Upper lobe of left lung (tissue), 6 donors: ENCODE results near the gene PIK3C2G. TPM values are rescaled to one million over a fixed set of nuclear protein-coding genes. Genes with fewer than 3 reads are reported as not detected.

Experiments
- ATAC-seq, 2 donors: fragments of 200-7000 bp; cut with Tn5 transposase; one replicate each; pipeline ENCODE4 v1.9.1; 2022; ENCODE audit warnings: mild to moderate bottlenecking in 2 of 2, moderate library complexity in 2 of 2; ENCODE audit not compliant: low FRiP score in 2 of 2
- DNase-seq, 2 donors: peaks; one replicate each; pipeline ENCODE4 v3.0.0-alpha.2; 2019 to 2020
- H3K27ac ChIP-seq, 4 donors: fragments of 200-600 bp; sonication (generic); one replicate each; pipeline ENCODE4 v1.5.1; 2016 to 2019
- H3K27me3 ChIP-seq, 4 donors: fragments of 200-600 bp; sonication (generic); one replicate each; pipeline ENCODE4 v1.5.1; 2017 to 2019
- H3K36me3 ChIP-seq, 4 donors: fragments of 200-600 bp; sonication (generic); one replicate each; pipeline ENCODE4 v1.5.1; 2016 to 2019
- H3K4me1 ChIP-seq, 4 donors: fragments of 200-600 bp; sonication (generic); one replicate each; pipeline ENCODE4 v1.5.1; 2018 to 2019
- H3K4me3 ChIP-seq, 4 donors: fragments of 200-600 bp; sonication (generic); one replicate each; pipeline ENCODE4 v1.5.1; 2017 to 2019; ENCODE audit warnings: mild to moderate bottlenecking in 2 of 4, moderate library complexity in 1 of 4
- H3K9me3 ChIP-seq, 4 donors: fragments of 200-600 bp; sonication (generic); one replicate each; pipeline ENCODE4 v1.5.1; 2018 to 2019
- EP300 ChIP-seq, 4 donors: sonication (generic); formaldehyde crosslinking; IDR thresholded peaks; one replicate each; pipeline ENCODE4 v1.5.1; 2017; ENCODE audit warnings: antibody characterized with exemption in 4 of 4, control low read depth in 2 of 4
- POLR2A ChIP-seq, 4 donors: fragments of 450-650 bp; IDR thresholded peaks; one replicate each; pipeline ENCODE4 v1.5.1; 2016 to 2017; ENCODE audit warnings: antibody characterized with exemption in 4 of 4, mild to moderate bottlenecking in 2 of 4
- POLR2AphosphoS5 ChIP-seq, 2 donors: sonication (generic); formaldehyde crosslinking; IDR thresholded peaks; one replicate each; pipeline ENCODE4 v1.5.1; 2017; ENCODE audit warnings: antibody characterized with exemption in 2 of 2
- WGBS, 2 donors: methylation state at CpG; one replicate each; pipeline ENCODE4 v1.1.5; 2017 to 2018; 5-methylcytosine and 5-hydroxymethylcytosine counted together
- total RNA-seq, 6 donors: library from RNA; depleted of rRNA in 4 of 6; stranded (reverse); fragments of >200 nt in 4 of 6; gene quantifications; one replicate each; pipeline versions ENCODE4 v1.1.0 to v1.2.1, GENCODE V29; 2016 to 2021
- TF ChIP-seq, protein P1 (sequence below), 6 experiments: fragments of 450-650 bp in 4 of 6; fragments of 200-600 bp in 2 of 6; sonication (generic) in 2 of 6; IDR thresholded peaks; one replicate each; pipeline ENCODE4 v1.5.1; 2016 to 2019; ENCODE audit warnings: antibody characterized with exemption in 6 of 6
- donor health status: DM: no; HTN: no; CAD: no; lungs with moderate emphysema.
- donor health status: DM: no; HTN: yes; CAD: no; lungs with severe emphysema.

The PIK3C2G gene
- total RNA-seq, 6 donors from 2014 or later: 0.33 to 3.1 (median 0.39) TPM; not detected in 1

DNA sequence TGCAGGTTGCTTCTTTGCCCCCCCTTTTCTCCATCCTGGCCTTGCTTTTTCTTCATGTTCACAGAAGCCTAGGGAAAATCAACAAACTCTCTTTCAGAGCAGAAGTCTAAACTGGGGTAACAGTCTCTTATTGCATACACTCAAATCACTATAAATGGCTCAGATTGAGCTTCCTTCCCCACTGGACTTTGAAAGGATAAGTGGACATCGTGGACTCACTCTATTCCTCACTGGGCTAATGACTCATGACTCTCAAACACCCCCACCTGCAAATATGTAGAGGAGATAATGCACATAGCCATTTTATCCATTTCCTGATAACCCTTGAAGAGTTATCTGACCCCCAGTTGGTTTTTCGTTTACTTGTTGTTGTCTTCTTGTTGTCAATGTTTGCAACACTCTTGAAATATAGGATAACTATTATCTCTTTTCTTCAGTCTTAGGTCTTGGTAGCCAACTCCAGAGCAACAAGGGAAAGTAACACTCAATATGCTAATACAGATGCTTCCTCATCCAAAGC is 221.3 kb downstream of the PIK3C2G start:
- H3K4me3 ChIP-seq: no peak overlapping the region
- H3K27ac ChIP-seq: no peak overlapping the region
- H3K9me3 ChIP-seq: no peaks in the 10 kb centered on the region
- ATAC-seq: no peak
- WGBS, 2 donors: 48 to 58% methylated on average over 2 of the region's 2 CpGs
- H3K4me1 ChIP-seq: no peaks in the 10 kb centered on the region
- no peaks in the 10 kb centered on the region for H3K27me3 ChIP-seq
- H3K36me3 ChIP-seq: no peaks in the 10 kb centered on the region
- DNase-seq: no peak
- TF ChIP-seq POLR2A (IDR thresholded peaks at IDR 0.05) (no peak), POLR2AphosphoS5 (IDR thresholded peaks at IDR 0.05) (no peak), EP300 (IDR thresholded peaks at IDR 0.05) (no peak)
- TF ChIP-seq, protein P1, sequence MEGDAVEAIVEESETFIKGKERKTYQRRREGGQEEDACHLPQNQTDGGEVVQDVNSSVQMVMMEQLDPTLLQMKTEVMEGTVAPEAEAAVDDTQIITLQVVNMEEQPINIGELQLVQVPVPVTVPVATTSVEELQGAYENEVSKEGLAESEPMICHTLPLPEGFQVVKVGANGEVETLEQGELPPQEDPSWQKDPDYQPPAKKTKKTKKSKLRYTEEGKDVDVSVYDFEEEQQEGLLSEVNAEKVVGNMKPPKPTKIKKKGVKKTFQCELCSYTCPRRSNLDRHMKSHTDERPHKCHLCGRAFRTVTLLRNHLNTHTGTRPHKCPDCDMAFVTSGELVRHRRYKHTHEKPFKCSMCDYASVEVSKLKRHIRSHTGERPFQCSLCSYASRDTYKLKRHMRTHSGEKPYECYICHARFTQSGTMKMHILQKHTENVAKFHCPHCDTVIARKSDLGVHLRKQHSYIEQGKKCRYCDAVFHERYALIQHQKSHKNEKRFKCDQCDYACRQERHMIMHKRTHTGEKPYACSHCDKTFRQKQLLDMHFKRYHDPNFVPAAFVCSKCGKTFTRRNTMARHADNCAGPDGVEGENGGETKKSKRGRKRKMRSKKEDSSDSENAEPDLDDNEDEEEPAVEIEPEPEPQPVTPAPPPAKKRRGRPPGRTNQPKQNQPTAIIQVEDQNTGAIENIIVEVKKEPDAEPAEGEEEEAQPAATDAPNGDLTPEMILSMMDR (IDR thresholded peaks at IDR 0.05): no peak

DNA sequence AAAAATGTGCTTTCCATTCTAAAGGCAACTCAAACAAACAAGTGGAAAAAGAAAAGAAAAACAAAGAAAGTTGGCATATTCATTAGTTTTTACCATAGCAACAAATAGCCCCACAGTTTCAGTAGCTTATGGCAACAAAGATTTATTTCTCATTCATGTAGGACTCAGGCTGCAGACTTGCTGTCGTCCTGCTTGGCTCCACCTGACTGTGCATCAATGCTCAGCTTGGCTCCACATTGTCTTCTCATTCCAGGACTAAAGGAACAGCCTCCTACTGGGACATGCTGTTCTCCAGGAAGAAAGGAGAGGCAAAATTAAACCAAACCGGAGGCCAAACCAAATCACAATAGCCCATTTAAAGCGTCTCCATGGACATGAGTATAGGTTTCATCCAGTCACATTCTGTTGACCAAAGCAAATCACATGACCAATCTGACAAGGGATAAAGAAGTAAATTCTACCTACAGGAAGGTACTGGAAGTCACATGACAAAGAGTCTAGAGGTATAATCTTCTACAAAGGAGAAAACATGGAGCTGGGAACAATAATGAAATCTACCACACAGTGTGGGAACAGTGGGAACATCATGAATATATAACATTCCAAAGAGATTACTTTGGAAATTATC is 222.5 kb downstream of the PIK3C2G start:
- Histone ChIP-seq H3K27ac (no peak overlapping the region), H3K36me3 (no peaks in the 10 kb centered on the region), H3K27me3 (no peaks in the 10 kb centered on the region), H3K4me3 (no peak overlapping the region), H3K9me3 (no peaks in the 10 kb centered on the region), H3K4me1 (no peaks in the 10 kb centered on the region)
- DNase-seq (no peak), ATAC-seq (no peak)
- 68 to 72% methylated on average over 3 of the region's 3 CpGs for WGBS, 2 donors
- TF ChIP-seq EP300 (IDR thresholded peaks at IDR 0.05): no peak
- no peak for TF ChIP-seq POLR2A (IDR thresholded peaks at IDR 0.05)
- TF ChIP-seq, protein P1 (IDR thresholded peaks at IDR 0.05): no peak
- TF ChIP-seq POLR2AphosphoS5 (IDR thresholded peaks at IDR 0.05): no peak

DNA sequence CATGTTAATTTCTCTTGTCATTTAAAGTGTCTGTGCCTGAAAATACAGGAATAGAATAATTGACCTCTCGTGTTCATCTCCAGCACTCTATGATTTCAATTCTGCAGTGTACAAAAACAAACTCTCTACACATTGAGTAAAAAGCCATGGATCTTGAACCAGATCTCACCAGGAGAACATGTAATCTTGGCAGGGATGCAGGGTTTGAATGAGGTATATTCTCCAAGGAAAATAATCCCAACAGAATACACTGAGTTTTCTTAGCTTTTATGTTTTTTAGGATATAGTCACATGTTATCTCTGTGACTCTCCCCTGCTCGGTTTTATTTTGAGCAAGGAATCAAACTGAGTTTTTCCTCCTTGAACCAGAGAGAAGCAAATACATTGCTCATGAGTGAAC is 224.7 kb downstream of the PIK3C2G start:
- no peaks in the 10 kb centered on the region for H3K9me3 ChIP-seq
- 72 to 74% methylated on average over 2 of the region's 2 CpGs for WGBS, 2 donors
- no peak for DNase-seq
- no peaks in the 10 kb centered on the region for H3K36me3 ChIP-seq
- no peak for ATAC-seq
- H3K4me1 ChIP-seq: no peaks in the 10 kb centered on the region
- H3K27me3 ChIP-seq: no peaks in the 10 kb centered on the region
- no peak overlapping the region for H3K4me3 ChIP-seq
- no peak overlapping the region for H3K27ac ChIP-seq
- TF ChIP-seq POLR2AphosphoS5 (IDR thresholded peaks at IDR 0.05) (no peak), EP300 (IDR thresholded peaks at IDR 0.05) (no peak), POLR2A (IDR thresholded peaks at IDR 0.05) (no peak)
- TF ChIP-seq, protein P1 (IDR thresholded peaks at IDR 0.05): no peak

DNA sequence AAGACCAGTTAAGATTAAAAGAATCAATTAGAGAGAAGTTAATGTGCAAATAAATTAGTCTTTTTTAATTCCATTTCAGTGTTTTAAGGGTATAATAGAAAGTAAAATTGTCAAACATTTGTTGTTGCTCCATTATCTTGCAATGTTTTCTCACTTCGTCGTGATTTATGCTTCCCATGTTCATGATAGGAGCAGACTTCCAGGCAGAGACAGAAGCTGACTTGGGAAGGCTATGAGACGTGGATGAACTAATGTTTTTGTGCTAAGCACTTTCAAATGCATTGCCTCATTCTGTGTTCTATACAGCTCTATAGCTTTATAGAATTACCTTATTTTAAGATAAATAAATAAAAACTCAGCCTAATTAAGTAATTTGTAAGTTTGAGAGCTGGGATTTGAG is 226.2 kb downstream of the PIK3C2G start:
- Histone ChIP-seq H3K4me1 (no peaks in the 10 kb centered on the region), H3K4me3 (no peak overlapping the region), H3K36me3 (no peaks in the 10 kb centered on the region), H3K27me3 (no peaks in the 10 kb centered on the region), H3K9me3 (no peaks in the 10 kb centered on the region), H3K27ac (no peak overlapping the region)
- no peak for ATAC-seq
- TF ChIP-seq, protein P1 (IDR thresholded peaks at IDR 0.05): no peak
- TF ChIP-seq POLR2A (IDR thresholded peaks at IDR 0.05): no peak
- TF ChIP-seq POLR2AphosphoS5 (IDR thresholded peaks at IDR 0.05): no peak
- TF ChIP-seq EP300 (IDR thresholded peaks at IDR 0.05): no peak
- 71 to 74% methylated on average over 3 of the region's 3 CpGs for WGBS, 2 donors
- no peak for DNase-seq
